BE2C (cell line): ENCODE data around the gene SAA1.
"Not testable (repeated sequence)": the region's sequence is repeated elsewhere in the genome, so short reads cannot be mapped to it uniquely, and the experiment has no call there.

Experiments
- DNase-seq: peaks from one replicate; pipeline ENCODE4 v3.0.0-alpha.2; 2020
- H3K27me3 ChIP-seq: fragments of 250-450 bp; sonication (Bioruptor Pico); 2 replicates; pipeline ENCODE4 v1.5.1; 2020; ENCODE audit warnings: mild to moderate bottlenecking
- H3K36me3 ChIP-seq: fragments of 250-450 bp; sonication (Bioruptor Pico); 2 replicates; pipeline ENCODE4 v1.5.1; 2020; ENCODE audit warnings: mild to moderate bottlenecking
- H3K4me1 ChIP-seq: fragments of 250-450 bp; sonication (Bioruptor Pico); 2 replicates; pipeline ENCODE4 v1.5.1; 2020
- H3K4me3 ChIP-seq: 2 replicates; pipeline ENCODE4 v1.5.1; 2011; ENCODE audit warnings: low read depth, low read length
- H3K9me3 ChIP-seq: fragments of 250-450 bp; sonication (Bioruptor Pico); 2 replicates; pipeline ENCODE4 v1.5.1; 2020
- CTCF ChIP-seq: IDR thresholded peaks from 2 replicates; pipeline ENCODE4 v1.5.1; 2012; ENCODE audit warnings: mild to moderate bottlenecking, low read depth, low read length

The SAA1 gene

GRCh38 chr11:18243783-18244362, 22.2 kb upstream of the SAA1 start:
- peak; percentile 52 for DNase-seq
- Histone ChIP-seq H3K36me3 (no peaks in the 10 kb centered on the region), H3K4me3 (no peak overlapping the region), H3K9me3 (no peaks in the 10 kb centered on the region), H3K27me3 (no peaks in the 10 kb centered on the region), H3K4me1 (no peaks in the 10 kb centered on the region)
- peak; percentile 66 for TF ChIP-seq CTCF

- Histone ChIP-seq H3K27me3 (no peaks in the 10 kb centered on the region), H3K4me3 (no peak overlapping the region), H3K9me3 (no peaks in the 10 kb centered on the region), H3K36me3 (no peaks in the 10 kb centered on the region), H3K4me1 (no peaks in the 10 kb centered on the region)
- no peak for DNase-seq
- TF ChIP-seq CTCF = no peak
These were observed 20.7 kb upstream of the SAA1 start for GRCh38 chr11:18245396-18245795.

GRCh38 chr11:18246379-18247190, 19.5 kb upstream of the SAA1 start:
- DNase-seq, H3K36me3 ChIP-seq, H3K4me1 ChIP-seq, H3K9me3 ChIP-seq, H3K27me3 ChIP-seq, H3K4me3 ChIP-seq: not testable (repeated sequence)

- not testable (repeated sequence) for H3K4me3 ChIP-seq, H3K27me3 ChIP-seq, H3K36me3 ChIP-seq, H3K4me1 ChIP-seq, H3K9me3 ChIP-seq, DNase-seq
These were observed 18.9 kb upstream of the SAA1 start for GRCh38 chr11:18247191-18247581.

GRCh38 chr11:18248561-18248960, 17.5 kb upstream of the SAA1 start, which contains the start of gene SAA2:
Gene SAA2 (minus strand): TSS chr11:18248668. CDS start chr11:18248011, 657 bp downstream.
- no peaks in the 10 kb centered on the region for H3K27me3 ChIP-seq
- H3K9me3 ChIP-seq = no peaks in the 10 kb centered on the region
- no peak within 1 kb of the TSS for H3K4me3 ChIP-seq
- no peaks in the 10 kb centered on the region for H3K4me1 ChIP-seq
- no peak for TF ChIP-seq CTCF
- DNase-seq = no peak
- H3K36me3 ChIP-seq = no peaks in the 10 kb centered on the region

- no peak for TF ChIP-seq CTCF
- Histone ChIP-seq H3K27me3 (no peaks in the 10 kb centered on the region), H3K9me3 (no peaks in the 10 kb centered on the region), H3K4me1 (no peaks in the 10 kb centered on the region), H3K4me3 (no peak overlapping the region), H3K36me3 (no peaks in the 10 kb centered on the region)
- DNase-seq = no peak
These were observed 12.8 kb upstream of the SAA1 start for GRCh38 chr11:18253233-18253632.

GRCh38 chr11:18253778-18254338, 12.2 kb upstream of the SAA1 start:
- no peak for DNase-seq
- Histone ChIP-seq H3K27me3 (no peaks in the 10 kb centered on the region), H3K4me3 (no peak overlapping the region), H3K9me3 (no peaks in the 10 kb centered on the region), H3K36me3 (no peaks in the 10 kb centered on the region), H3K4me1 (no peaks in the 10 kb centered on the region)
- no peak for TF ChIP-seq CTCF
